ENCODE measurements around the gene MLLT10. TPM values are rescaled to one million over a fixed set of nuclear protein-coding genes. Genes with fewer than 3 reads are reported as not detected.

The MLLT10 gene
- total and polyA plus RNA-seq, 10 of the 15 experiments (the other 5 are each of a cell fraction or from before 2014, with no cell fraction given) = 8.7 to 61.1 (median 28.5) TPM

DNA sequence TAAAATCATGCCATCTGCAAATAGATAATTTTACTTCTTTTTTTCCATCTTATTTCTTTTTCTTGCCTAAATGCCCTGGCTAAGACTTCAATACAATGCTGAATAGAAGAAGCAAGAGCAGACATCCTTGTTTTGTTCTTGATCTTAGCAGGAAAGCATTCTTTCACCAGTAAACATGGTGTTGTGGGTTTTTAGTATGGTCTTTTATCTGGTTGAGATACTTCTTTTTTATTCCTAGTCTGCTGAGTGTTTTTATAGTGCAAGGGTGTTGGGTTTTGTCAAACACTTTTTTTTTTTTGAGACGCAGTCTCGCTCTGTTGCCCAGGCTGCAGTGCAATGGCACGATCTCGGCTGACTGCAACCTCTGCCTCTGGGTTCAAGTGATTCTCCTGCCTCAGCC lies 237.2 kb downstream of the MLLT10 start:
- H3K79me2 ChIP-seq (ENCODE audit: control insufficient read depth, insufficient read depth, low read length) = no peaks in the 10 kb centered on the region
- no peak overlapping the region for H3K27ac ChIP-seq (ENCODE audit: control insufficient read depth, insufficient read depth)
- ChIA-PET CTCF (no interaction called here), RAD21 (ENCODE audit: unreplicated experiment) (no interaction called here), SMC1A (ENCODE audit: uncharacterized antibody, unreplicated experiment) (no interaction called here), POLR2A (no interaction called here)
- intact Hi-C loops (cut with micrococcal nuclease; ENCODE audit: unreplicated experiment) (no loop called here), in situ Hi-C loops (cut with MboI) (no loop called here)
- 100% methylated on average over 4 of the region's 4 CpGs for WGBS (ENCODE audit: insufficient coverage, insufficient replicate concordance, low lambda C conversion rate, missing lambda C conversion rate)
- DNase-seq (ENCODE audit: low read depth, low spot score) (no peak), ATAC-seq (no peak), FAIRE-seq (no peak)
- H3K4me2 ChIP-seq (ENCODE audit: control insufficient read depth, insufficient read depth) = no peak overlapping the region
- no peaks in the 10 kb centered on the region for H3K27me3 ChIP-seq (replicated peaks in 1 of 2; ENCODE audit: control insufficient read depth in 2 of 2, insufficient read depth in 2 of 2, low read length in 1 of 2)
- H3K9me3 ChIP-seq (replicated peaks; ENCODE audit: control insufficient read depth, insufficient read depth, low read length) = no peaks in the 10 kb centered on the region
- H4K20me1 ChIP-seq (ENCODE audit: control insufficient read depth, insufficient read depth) = no peaks in the 10 kb centered on the region
- no peak overlapping the region for H2AFZ ChIP-seq (ENCODE audit: control insufficient read depth, low read depth, low read length)
- no peak for TF ChIP-seq CHD1 (IDR thresholded peaks at IDR 0.05; ENCODE audit: low read depth, low read length)
- no peak for TF ChIP-seq ASH2L (IDR thresholded peaks at IDR 0.05; ENCODE audit: borderline replicate concordance, low read depth)
- TF ChIP-seq SMAD1 (IDR thresholded peaks at IDR 0.05; ENCODE audit: low read depth, partially characterized antibody) = no peak
- TF ChIP-seq, protein P1, sequence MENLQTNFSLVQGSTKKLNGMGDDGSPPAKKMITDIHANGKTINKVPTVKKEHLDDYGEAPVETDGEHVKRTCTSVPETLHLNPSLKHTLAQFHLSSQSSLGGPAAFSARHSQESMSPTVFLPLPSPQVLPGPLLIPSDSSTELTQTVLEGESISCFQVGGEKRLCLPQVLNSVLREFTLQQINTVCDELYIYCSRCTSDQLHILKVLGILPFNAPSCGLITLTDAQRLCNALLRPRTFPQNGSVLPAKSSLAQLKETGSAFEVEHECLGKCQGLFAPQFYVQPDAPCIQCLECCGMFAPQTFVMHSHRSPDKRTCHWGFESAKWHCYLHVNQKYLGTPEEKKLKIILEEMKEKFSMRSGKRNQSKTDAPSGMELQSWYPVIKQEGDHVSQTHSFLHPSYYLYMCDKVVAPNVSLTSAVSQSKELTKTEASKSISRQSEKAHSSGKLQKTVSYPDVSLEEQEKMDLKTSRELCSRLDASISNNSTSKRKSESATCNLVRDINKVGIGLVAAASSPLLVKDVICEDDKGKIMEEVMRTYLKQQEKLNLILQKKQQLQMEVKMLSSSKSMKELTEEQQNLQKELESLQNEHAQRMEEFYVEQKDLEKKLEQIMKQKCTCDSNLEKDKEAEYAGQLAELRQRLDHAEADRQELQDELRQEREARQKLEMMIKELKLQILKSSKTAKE (IDR thresholded peaks at IDR 0.05; ENCODE audit: low read depth, poor library complexity, severe bottlenecking) = no peak
- TF ChIP-seq HDAC2 (IDR thresholded peaks at IDR 0.05) = no peak
- TF ChIP-seq MYC (IDR thresholded peaks at IDR 0.05; ENCODE audit: insufficient read depth, insufficient read length, insufficient replicate concordance, low read length, severe bottlenecking) = no peak
- TF ChIP-seq POLR2AphosphoS2 (IDR thresholded peaks at IDR 0.05; ENCODE audit: low read depth, low read length) = no peak
- TF ChIP-seq CHD2 (IDR thresholded peaks at IDR 0.05; ENCODE audit: borderline replicate concordance, low read depth, low read length) = no peak
- no peak for TF ChIP-seq GABPA (IDR thresholded peaks at IDR 0.05; ENCODE audit: low read depth)
- TF ChIP-seq, protein P2, sequence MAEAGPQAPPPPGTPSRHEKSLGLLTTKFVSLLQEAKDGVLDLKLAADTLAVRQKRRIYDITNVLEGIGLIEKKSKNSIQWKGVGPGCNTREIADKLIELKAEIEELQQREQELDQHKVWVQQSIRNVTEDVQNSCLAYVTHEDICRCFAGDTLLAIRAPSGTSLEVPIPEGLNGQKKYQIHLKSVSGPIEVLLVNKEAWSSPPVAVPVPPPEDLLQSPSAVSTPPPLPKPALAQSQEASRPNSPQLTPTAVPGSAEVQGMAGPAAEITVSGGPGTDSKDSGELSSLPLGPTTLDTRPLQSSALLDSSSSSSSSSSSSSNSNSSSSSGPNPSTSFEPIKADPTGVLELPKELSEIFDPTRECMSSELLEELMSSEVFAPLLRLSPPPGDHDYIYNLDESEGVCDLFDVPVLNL (IDR thresholded peaks at IDR 0.05; ENCODE audit: low read depth, low read length) = no peak
- no peak for TF ChIP-seq NFYB (IDR thresholded peaks at IDR 0.05; ENCODE audit: insufficient read depth, low read depth, low read length)
- no peak for TF ChIP-seq YY1 (IDR thresholded peaks at IDR 0.05; ENCODE audit: low read depth, low read length)
- TF ChIP-seq ATF2 (IDR thresholded peaks at IDR 0.05; ENCODE audit: low read length) = no peak
- TF ChIP-seq ZBED1 (IDR thresholded peaks at IDR 0.05; ENCODE audit: borderline replicate concordance) = no peak
- no peak for TF ChIP-seq STAT3 (IDR thresholded peaks at IDR 0.05; ENCODE audit: low read depth, low read length)
- H3K4me3 ChIP-seq = no peak overlapping the region
- no peak overlapping the region for H3K9ac ChIP-seq (ENCODE audit: control insufficient read depth, insufficient read depth, low read length)
- no TSS peak for BruUV-seq (replicated peaks)
- H3K36me3 ChIP-seq (ENCODE audit: control insufficient read depth in 2 of 2, insufficient read depth in 2 of 2, low read length in 1 of 2) = no peaks in the 10 kb centered on the region
- no peaks in the 10 kb centered on the region for H3K4me1 ChIP-seq (ENCODE audit: control insufficient read depth, insufficient read depth, low read length)

Measured in GM12878 (cell line).